ENCODE results near the gene PDLIM1.

Gene PDLIM1

GRCh38 chr10:95277614-95278013, 13.2 kb downstream of the PDLIM1 start:
- ATAC-seq, result no peak
- TF ChIP-seq RARB (CRISPR knock-in tag; IDR thresholded peaks at IDR 0.05), result no peak
- TF ChIP-seq POU6F1 (CRISPR knock-in tag; IDR thresholded peaks at IDR 0.05; ENCODE audit: borderline replicate concordance, low read depth), result no peak
- TF ChIP-seq GLIS3 (CRISPR knock-in tag; IDR thresholded peaks at IDR 0.05), result no peak
- TF ChIP-seq TOX (CRISPR knock-in tag; IDR thresholded peaks at IDR 0.05; ENCODE audit: borderline replicate concordance), result no peak
- TF ChIP-seq ZC3H10 (CRISPR knock-in tag; IDR thresholded peaks at IDR 0.05), result no peak
- TF ChIP-seq ZFP3 (CRISPR knock-in tag; IDR thresholded peaks at IDR 0.05), result no peak
- no peak for TF ChIP-seq PATZ1 (CRISPR knock-in tag; IDR thresholded peaks at IDR 0.05; ENCODE audit: borderline replicate concordance)
- no peak for TF ChIP-seq CSRNP3 (CRISPR knock-in tag; IDR thresholded peaks at IDR 0.05)
- TF ChIP-seq SNAI2 (CRISPR knock-in tag; IDR thresholded peaks at IDR 0.05), result no peak
- TF ChIP-seq PPARA (CRISPR knock-in tag; IDR thresholded peaks at IDR 0.05; ENCODE audit: borderline replicate concordance), result no peak
- TF ChIP-seq ISL1 (CRISPR knock-in tag; IDR thresholded peaks at IDR 0.05), result no peak
- no peak for TF ChIP-seq TCF4 (CRISPR knock-in tag; IDR thresholded peaks at IDR 0.05; ENCODE audit: borderline replicate concordance)

GRCh38 chr10:95277201-95277570, 13.6 kb downstream of the PDLIM1 start:
- TF ChIP-seq GLIS3 (CRISPR knock-in tag; IDR thresholded peaks at IDR 0.05) (no peak), TCF4 (CRISPR knock-in tag; IDR thresholded peaks at IDR 0.05; ENCODE audit: borderline replicate concordance) (no peak), OSR1 (CRISPR knock-in tag; IDR thresholded peaks at IDR 0.05) (no peak), CREB5 (CRISPR knock-in tag; IDR thresholded peaks at IDR 0.05; ENCODE audit: low read depth) (no peak), ZNF70 (CRISPR knock-in tag; IDR thresholded peaks at IDR 0.05) (no peak), TSHZ2 (CRISPR knock-in tag; IDR thresholded peaks at IDR 0.05) (no peak), TOX (CRISPR knock-in tag; IDR thresholded peaks at IDR 0.05; ENCODE audit: borderline replicate concordance) (no peak), ZNF565 (CRISPR knock-in tag; conservative IDR thresholded peaks at IDR 0.05; ENCODE audit: low read depth) (no peak), ESRRG (CRISPR knock-in tag; IDR thresholded peaks at IDR 0.05) (no peak), CSRNP3 (CRISPR knock-in tag; IDR thresholded peaks at IDR 0.05) (no peak), CSDC2 (CRISPR knock-in tag; IDR thresholded peaks at IDR 0.05) (no peak), PPARA (CRISPR knock-in tag; IDR thresholded peaks at IDR 0.05; ENCODE audit: borderline replicate concordance) (no peak), ZC3H10 (CRISPR knock-in tag; IDR thresholded peaks at IDR 0.05) (no peak), POU6F1 (CRISPR knock-in tag; IDR thresholded peaks at IDR 0.05; ENCODE audit: borderline replicate concordance, low read depth) (no peak), ZFP30 (CRISPR knock-in tag; IDR thresholded peaks at IDR 0.05) (no peak), ARNTL (CRISPR knock-in tag; IDR thresholded peaks at IDR 0.05; ENCODE audit: borderline replicate concordance, low read depth) (no peak), RARB (CRISPR knock-in tag; IDR thresholded peaks at IDR 0.05) (no peak)
- no peak for ATAC-seq
